Heart left ventricle (tissue), 13 donors: ENCODE measurements around the gene DHX40.

ENCODE experiments used
- CTCF ChIP-seq, 12 donors: fragments of 200-600 bp; sonication (generic) in 4 of 12; IDR thresholded peaks; one replicate each; pipeline versions ENCODE4 v1.5.0 to v1.8.0; 2018 to 2022; ENCODE audit warnings: antibody characterized with exemption in 12 of 12, mild to moderate bottlenecking in 5 of 12
- POLR2A ChIP-seq, 2 donors: fragments of 450-650 bp; IDR thresholded peaks; one replicate each; pipeline ENCODE4 v1.6.1; 2017; ENCODE audit warnings: antibody characterized with exemption in 2 of 2, mild to moderate bottlenecking in 2 of 2, moderate library complexity in 2 of 2
- donor health status: ischemic (EF 13 %, LVEDD 7.1; RV severe dilation, severe dysfunction).
- donor health status: DM: no; HTN: yes; CAD: no.
- donor health status: DM: no; HTN: no; CAD: no.
- donor health status: ischemic (EF 25% LVEDD 6.9; RV normal size, moderate dysfunction).
- donor health status: ischemic (EF 25% LVEDD 5.7; RV mildly dilated, moderate dysfunction).
- donor health status: ischemic (EF 35%, LVEDD 5.7; RV mildly dilated, moderate dysfunction).
- donor health status: nonischemic (EF 11% LVEDD 7.7; RV severe dilation, severe dysfunction).
- donor health status: DM: yes; HTN: yes; CAD: no.
- donor health status: PGD.
- donor health status: ischemic (EF 29% LVEDD 5.4; RV normal size, mild dysfunction).
- donor health status: nonischemic (EF 23%, LVEDD 6.1; RV moderate dilation, normal function).

- TF ChIP-seq CTCF (IDR thresholded peaks at IDR 0.05), result no peak
- TF ChIP-seq POLR2A (IDR thresholded peaks at IDR 0.05), result no peak
Observed at GRCh38 chr17:59620518-59621259, 55.3 kb downstream of the DHX40 start.
